Measurements from ENCODE around the gene IRF4.
A peak's percentile ranks its signal among the peaks of the same experiment; 100 is the strongest.

IRF4 gene

GRCh38 chr6:378090-378957, 13.2 kb upstream of the IRF4 start:
- H3K9ac ChIP-seq (ENCODE audit: low read length) = no peak overlapping the region; the same call in 1 of the 2 replicates
- H3K27ac ChIP-seq (ENCODE audit: low read length) = peak overlapping the region; percentile 2; the same call in 1 of the 2 replicates
- H3K4me2 ChIP-seq (ENCODE audit: low read length) = peak overlapping the region; percentile 79
- H3K36me3 ChIP-seq (replicated peaks; ENCODE audit: low read depth, low read length) = no peaks in the 10 kb centered on the region
- no peaks in the 10 kb centered on the region for H3K79me2 ChIP-seq (ENCODE audit: low read length)
- H4K20me1 ChIP-seq (ENCODE audit: insufficient read depth, low read length) = no peaks in the 10 kb centered on the region
- peak overlapping the region; percentile 54 for H3K4me3 ChIP-seq (ENCODE audit: low read length)
- H3K4me1 ChIP-seq (ENCODE audit: low read length) = peaks cover 39% of the 10 kb centered on the region
- no peak for TF ChIP-seq CTCF (IDR thresholded peaks at IDR 0.05; ENCODE audit: low read depth, low read length)
- no peak for TF ChIP-seq EZH2phosphoT487 (IDR thresholded peaks at IDR 0.05; ENCODE audit: low read depth)
- H3K9me3 ChIP-seq (ENCODE audit: insufficient read depth, low read length) = no peaks in the 10 kb centered on the region
- peaks cover 60% of the 10 kb centered on the region for H3K27me3 ChIP-seq (ENCODE audit: low read depth, low read length)
- H2AFZ ChIP-seq (ENCODE audit: low read depth, low read length) = no peak overlapping the region

GRCh38 chr6:378958-379409, 12.6 kb upstream of the IRF4 start:
- Histone ChIP-seq H3K27ac (ENCODE audit: low read length) (no peak overlapping the region), H4K20me1 (ENCODE audit: insufficient read depth, low read length) (no peaks in the 10 kb centered on the region), H3K79me2 (ENCODE audit: low read length) (no peaks in the 10 kb centered on the region), H2AFZ (ENCODE audit: low read depth, low read length) (no peak overlapping the region), H3K9me3 (ENCODE audit: insufficient read depth, low read length) (no peaks in the 10 kb centered on the region), H3K4me2 (ENCODE audit: low read length) (peak overlapping the region; percentile 79), H3K27me3 (ENCODE audit: low read depth, low read length) (peaks cover 54% of the 10 kb centered on the region), H3K9ac (ENCODE audit: low read length) (no peak overlapping the region), H3K4me3 (ENCODE audit: low read length) (peak overlapping the region; percentile 54; the same call in 1 of the 2 replicates), H3K4me1 (ENCODE audit: low read length) (peaks cover 39% of the 10 kb centered on the region), H3K36me3 (replicated peaks; ENCODE audit: low read depth, low read length) (no peaks in the 10 kb centered on the region)
- no peak for TF ChIP-seq CTCF (IDR thresholded peaks at IDR 0.05; ENCODE audit: low read depth, low read length)
- no peak for TF ChIP-seq EZH2phosphoT487 (IDR thresholded peaks at IDR 0.05; ENCODE audit: low read depth)

- H3K36me3 ChIP-seq (replicated peaks; ENCODE audit: low read depth, low read length) = no peaks in the 10 kb centered on the region
- no peaks in the 10 kb centered on the region for H3K9me3 ChIP-seq (ENCODE audit: insufficient read depth, low read length)
- peaks cover 39% of the 10 kb centered on the region for H3K4me1 ChIP-seq (ENCODE audit: low read length)
- no peak overlapping the region for H3K27ac ChIP-seq (ENCODE audit: low read length)
- H3K79me2 ChIP-seq (ENCODE audit: low read length) = no peaks in the 10 kb centered on the region
- H3K9ac ChIP-seq (ENCODE audit: low read length) = no peak overlapping the region
- TF ChIP-seq CTCF (IDR thresholded peaks at IDR 0.05; ENCODE audit: low read depth, low read length) = no peak
- no peak for TF ChIP-seq EZH2phosphoT487 (IDR thresholded peaks at IDR 0.05; ENCODE audit: low read depth)
- H2AFZ ChIP-seq (ENCODE audit: low read depth, low read length) = no peak overlapping the region
- H4K20me1 ChIP-seq (ENCODE audit: insufficient read depth, low read length) = no peaks in the 10 kb centered on the region
- peaks cover 47% of the 10 kb centered on the region for H3K27me3 ChIP-seq (ENCODE audit: low read depth, low read length)
- peak overlapping the region; percentile 79 for H3K4me2 ChIP-seq (ENCODE audit: low read length)
- H3K4me3 ChIP-seq (ENCODE audit: low read length) = no peak overlapping the region
Observed at GRCh38 chr6:379410-380181, 12.0 kb upstream of the IRF4 start.

Measured in OCI-LY3 (cell line).